HepG2 (cell line): Measurements from ENCODE around the gene IGFALS. TPM values are rescaled to one million over a fixed set of nuclear protein-coding genes. Genes with fewer than 3 reads are reported as not detected.
A peak's percentile ranks its signal among the peaks of the same experiment; 100 is the strongest.

Source experiments
- DZIP1 ChIP-seq: sonication (generic); formaldehyde crosslinking; IDR thresholded peaks from 2 replicates; pipeline ENCODE4 v1.5.0; 2020; ENCODE audit warnings: mild to moderate bottlenecking, missing genetic modification reagents
- HOMEZ ChIP-seq: IDR thresholded peaks from 2 replicates; pipeline ENCODE4 v1.6.1; 2016; ENCODE audit warnings: low read depth
- LBX2 ChIP-seq: sonication (generic); formaldehyde crosslinking; IDR thresholded peaks from 2 replicates; pipeline ENCODE4 v1.5.0; 2020; ENCODE audit warnings: missing genetic modification reagents, mild to moderate bottlenecking, borderline replicate concordance
- NFYC ChIP-seq: IDR thresholded peaks from 2 replicates; pipeline ENCODE4 v1.6.1; 2016; ENCODE audit warnings: missing genetic modification reagents, missing compliant biosample characterization
- SRF ChIP-seq: IDR thresholded peaks from 2 replicates; pipeline ENCODE4 v1.6.1; 2011; ENCODE audit warnings: mild to moderate bottlenecking, low read depth, low read length, moderate library complexity
- TBX2 ChIP-seq: sonication (generic); formaldehyde crosslinking; IDR thresholded peaks from 2 replicates; pipeline ENCODE4 v1.5.0; 2020; ENCODE audit warnings: missing genetic modification reagents, mild to moderate bottlenecking, borderline replicate concordance
- THAP9 ChIP-seq: sonication (generic); formaldehyde crosslinking; IDR thresholded peaks from 2 replicates; pipeline ENCODE4; 2020; ENCODE audit warnings: missing genetic modification reagents, mild to moderate bottlenecking, borderline replicate concordance
- ZNF512B ChIP-seq: sonication (generic); formaldehyde crosslinking; IDR thresholded peaks from 2 replicates; pipeline ENCODE4 v1.5.1; 2020; ENCODE audit warnings: missing genetic modification reagents, mild to moderate bottlenecking, borderline replicate concordance
- ZNF784 ChIP-seq: sonication (generic); formaldehyde crosslinking; IDR thresholded peaks from 2 replicates; pipeline ENCODE4 v1.5.1; 2020; ENCODE audit warnings: missing genetic modification reagents, mild to moderate bottlenecking, borderline replicate concordance
- ZNF878 ChIP-seq: sonication (generic); formaldehyde crosslinking; IDR thresholded peaks from 2 replicates; pipeline ENCODE4 v1.8.1; 2023; ENCODE audit warnings: mild to moderate bottlenecking, missing genetic modification reagents, moderate library complexity
- ZSCAN21 ChIP-seq: sonication (generic); formaldehyde crosslinking; IDR thresholded peaks from 2 replicates; pipeline ENCODE4 v1.8.0; 2022; ENCODE audit warnings: mild to moderate bottlenecking, missing genetic modification reagents, moderate library complexity, borderline replicate concordance
- polyA plus RNA-seq, 8 experiments: library from polyadenylated mRNA; depleted of rRNA in 3 of 8; stranded (reverse) in 7 of 8; unstranded in 1 of 8; fragments of >200 nt; fragmentation: Illumina TruSeq in 4 of 8; extraction: Trizol in 4 of 8; gene quantifications; 2 replicates each; pipeline versions ENCODE4 v1.2.1 to v1.2.3, GENCODE V29; 2011 to 2016; ENCODE audit warnings: low read depth in 4 of 8, missing spikeins in 1 of 8, mixed read lengths in 1 of 8; ENCODE audit not compliant: insufficient read depth in 1 of 8
- total RNA-seq, 5 experiments: library from RNA; depleted of rRNA; stranded (reverse); fragments of >200 nt; fragmentation: Illumina TruSeq; extraction: Trizol; gene quantifications; 2 replicates each; pipeline ENCODE4 v1.2.3, GENCODE V29; 2016; ENCODE audit warnings: low read depth in 1 of 5
- TF ChIP-seq, protein P1 (sequence below): IDR thresholded peaks from 2 replicates; pipeline ENCODE4 v1.6.1; 2016; ENCODE audit warnings: mild to moderate bottlenecking

The IGFALS gene
- total and polyA plus RNA-seq, 2 of the 13 experiments (the other 11 are each of a cell fraction or from before 2014, with no cell fraction given): 0.34 to 2.4 TPM

DNA sequence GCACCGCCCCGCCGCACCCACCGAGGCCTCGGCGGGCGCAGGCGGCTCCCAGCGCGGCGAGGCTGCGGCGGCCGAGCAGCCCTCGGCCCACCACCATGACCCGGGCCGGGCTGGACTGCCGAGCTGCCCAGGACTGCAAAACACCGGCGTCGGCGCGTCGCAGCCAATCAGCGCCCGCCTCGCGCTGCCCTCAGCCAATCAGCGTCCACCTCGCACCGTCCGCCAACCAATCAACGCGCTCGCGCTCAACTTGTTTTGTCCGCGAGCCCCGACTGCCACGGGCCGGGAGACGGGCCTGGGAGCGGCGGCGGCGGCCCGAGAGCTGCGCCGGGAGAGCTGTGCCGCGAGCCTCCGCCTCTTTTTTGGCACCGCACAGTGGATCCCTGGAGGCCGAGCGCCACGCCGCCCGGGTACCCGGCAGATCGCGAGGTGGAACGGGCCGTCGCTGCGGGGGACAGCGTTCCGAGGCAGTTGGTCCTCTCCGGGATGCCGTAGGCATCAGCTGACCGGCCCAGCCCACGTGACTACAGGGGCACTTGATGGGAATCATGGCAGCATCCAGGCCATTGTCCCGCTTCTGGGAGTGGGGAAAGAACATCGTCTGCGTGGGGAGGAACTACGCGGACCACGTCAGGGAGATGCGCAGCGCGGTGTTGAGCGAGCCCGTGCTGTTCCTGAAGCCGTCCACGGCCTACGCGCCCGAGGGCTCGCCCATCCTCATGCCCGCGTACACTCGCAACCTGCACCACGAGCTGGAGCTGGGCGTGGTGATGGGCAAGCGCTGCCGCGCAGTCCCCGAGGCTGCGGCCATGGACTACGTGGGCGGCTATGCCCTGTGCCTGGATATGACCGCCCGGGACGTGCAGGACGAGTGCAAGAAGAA, 33.4 kb upstream of the IGFALS start, which contains the start of the genes FAHD1 and HAGH (continued):
- TF ChIP-seq THAP9 (CRISPR knock-in tag) (peak; percentile 92), TBX2 (CRISPR knock-in tag) (peak; percentile 95), NFYC (CRISPR knock-in tag) (peak; percentile 94), ZSCAN21 (CRISPR knock-in tag) (peak; percentile 95), LBX2 (CRISPR knock-in tag) (peak; percentile 67; the same call in 1 of the 2 replicates), SRF (no peak), ZNF784 (CRISPR knock-in tag) (peak; percentile 68; the same call in 1 of the 2 replicates), DZIP1 (CRISPR knock-in tag) (no peak), ZNF878 (0 out of 2 replicates have a peak, but pooled peaks have one; percentile 32), ZNF512B (no peak), HOMEZ (CRISPR knock-in tag) (no peak)
- TF ChIP-seq, protein P1, sequence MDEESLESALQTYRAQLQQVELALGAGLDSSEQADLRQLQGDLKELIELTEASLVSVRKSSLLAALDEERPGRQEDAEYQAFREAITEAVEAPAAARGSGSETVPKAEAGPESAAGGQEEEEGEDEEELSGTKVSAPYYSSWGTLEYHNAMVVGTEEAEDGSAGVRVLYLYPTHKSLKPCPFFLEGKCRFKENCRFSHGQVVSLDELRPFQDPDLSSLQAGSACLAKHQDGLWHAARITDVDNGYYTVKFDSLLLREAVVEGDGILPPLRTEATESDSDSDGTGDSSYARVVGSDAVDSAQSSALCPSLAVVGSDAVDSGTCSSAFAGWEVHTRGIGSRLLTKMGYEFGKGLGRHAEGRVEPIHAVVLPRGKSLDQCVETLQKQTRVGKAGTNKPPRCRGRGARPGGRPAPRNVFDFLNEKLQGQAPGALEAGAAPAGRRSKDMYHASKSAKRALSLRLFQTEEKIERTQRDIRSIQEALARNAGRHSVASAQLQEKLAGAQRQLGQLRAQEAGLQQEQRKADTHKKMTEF (CRISPR knock-in tag): peak; percentile 97
